ENCODE measurements around the gene CACTIN.

- no peak for TF ChIP-seq CTCF (IDR thresholded peaks at IDR 0.05 in 8 of 11, conservative IDR thresholded peaks at IDR 0.05 in 3 of 11)
- TF ChIP-seq POLR2AphosphoS5 (IDR thresholded peaks at IDR 0.05), result peak in 1 of 3 donors; percentile 48
Measured at GRCh38 chr19:3632098-3632497, 5.5 kb upstream of the CACTIN start.
